ENCODE data around the gene SIK1.

- TF ChIP-seq CTCF (IDR thresholded peaks at IDR 0.05) (no peak), POLR2A (IDR thresholded peaks at IDR 0.05) (no peak)
These were observed 59.6 kb downstream of the SIK1 start for GRCh38 chr21:43367296-43367695.
